Tibial nerve (tissue), 4 donors: ENCODE measurements around the gene TMEM91.

Experiments
- CTCF ChIP-seq, 5 experiments: fragments of 200-600 bp in 3 of 5; fragments of 450-650 bp in 2 of 5; sonication (generic) in 3 of 5; IDR thresholded peaks; one replicate each; pipeline ENCODE4 v1.5.1; 2016 to 2019; ENCODE audit warnings: antibody characterized with exemption in 5 of 5, mild to moderate bottlenecking in 3 of 5, moderate library complexity in 2 of 5
- EP300 ChIP-seq, 2 donors: sonication (generic); formaldehyde crosslinking; IDR thresholded peaks; one replicate each; pipeline ENCODE4 v1.6.1; 2017; ENCODE audit warnings: antibody characterized with exemption in 2 of 2, mild to moderate bottlenecking in 1 of 2
- POLR2A ChIP-seq, 2 donors: fragments of 450-650 bp; IDR thresholded peaks; one replicate each; pipeline ENCODE4 v1.6.1; 2017; ENCODE audit warnings: antibody characterized with exemption in 2 of 2, mild to moderate bottlenecking in 2 of 2, moderate library complexity in 2 of 2

GRCh38 chr19:41391618-41392017, 15.3 kb downstream of the TMEM91 start:
- TF ChIP-seq CTCF (IDR thresholded peaks at IDR 0.05): no peak
- TF ChIP-seq POLR2A (IDR thresholded peaks at IDR 0.05): no peak
- no peak for TF ChIP-seq EP300 (IDR thresholded peaks at IDR 0.05)
